PC-3 (cell line): ENCODE measurements around the gene HIGD1C. TPM values are rescaled to one million over a fixed set of nuclear protein-coding genes. Genes with fewer than 3 reads are reported as not detected.

Experiments
- ATAC-seq: fragments of 200-7000 bp; cut with Tn5 transposase; 2 replicates; pipeline ENCODE4 v1.9.1; 2020; ENCODE audit warnings: mild to moderate bottlenecking, moderate library complexity
- BruUV-seq: library from RNA; stranded (reverse); fragments of 400-500 nt; replicated peaks from 2 replicates; lab custom pipeline; 2021; lab: Mats Ljungman, UMichigan
- CTCF ChIA-PET: fragments of 300-600 bp; sonication (Branson Sonifier 250); formaldehyde crosslinking; loops from one replicate; lab custom pipeline; 2022; ENCODE audit warnings: antibody characterized with exemption; lab: Charles Lee
- POLR2A ChIA-PET: fragments of 300-600 bp; sonication (Branson Sonifier 250); formaldehyde crosslinking; loops from one replicate; lab custom pipeline; 2022; ENCODE audit warnings: antibody characterized with exemption; ENCODE audit not compliant: unreplicated experiment; lab: Charles Lee
- DNase-seq: peaks from one replicate; pipeline ENCODE4 v3.0.0-alpha.2; 2015
- H2AFZ ChIP-seq: fragments of 300-600 bp; sonication (generic); 2 replicates; pipeline ENCODE4 v1.6.0; 2016; ENCODE audit warnings: antibody characterized with exemption, low read length
- H3F3A ChIP-seq: fragments of 300-600 bp; sonication (generic); one replicate; pipeline ENCODE4 v1.6.0; 2017; ENCODE audit warnings: antibody characterized with exemption, low read length, control low read depth, mild to moderate bottlenecking; ENCODE audit not compliant: unreplicated experiment
- H3K27ac ChIP-seq: fragments of 300-600 bp; sonication (generic); 2 replicates; pipeline ENCODE4 v1.5.1; 2016; ENCODE audit warnings: mild to moderate bottlenecking, low read length
- H3K27me3 ChIP-seq: fragments of 300-600 bp; sonication (generic); 2 replicates; pipeline ENCODE4 v1.6.1; 2016; ENCODE audit warnings: low read length, mixed read lengths
- H3K36me3 ChIP-seq: fragments of 300-600 bp; sonication (generic); 2 replicates; pipeline ENCODE4 v1.6.1; 2016; ENCODE audit warnings: low read depth, mixed run types, low read length, mixed read lengths
- H3K4me1 ChIP-seq: fragments of 300-600 bp; sonication (generic); 2 replicates; pipeline ENCODE4 v1.5.1; 2016; ENCODE audit warnings: low read length; ENCODE audit not compliant: insufficient read depth
- H3K4me2 ChIP-seq: fragments of 300-600 bp; sonication (generic); 2 replicates; pipeline ENCODE4 v1.6.0; 2016; ENCODE audit warnings: low read length
- H3K4me3 ChIP-seq: fragments of 300-600 bp; sonication (generic); 2 replicates; pipeline ENCODE4 v1.5.1; 2016; ENCODE audit warnings: mild to moderate bottlenecking, low read length, mixed read lengths
- H3K79me2 ChIP-seq: fragments of 300-600 bp; sonication (generic); 2 replicates; pipeline ENCODE4 v1.6.1; 2017; ENCODE audit warnings: low read length, mixed read lengths
- H3K9ac ChIP-seq: fragments of 300-600 bp; sonication (generic); 2 replicates; pipeline ENCODE4 v1.6.0; 2016; ENCODE audit warnings: mild to moderate bottlenecking, low read length
- H3K9me2 ChIP-seq: fragments of 300-600 bp; sonication (generic); replicated peaks from 2 replicates; pipeline ENCODE4 v1.6.1; 2016; ENCODE audit warnings: mixed run types, low read length, mixed read lengths
- H3K9me3 ChIP-seq: fragments of 300-600 bp; sonication (generic); 2 replicates; pipeline ENCODE4 v1.6.1; 2016; ENCODE audit warnings: low read length, mixed read lengths
- H4K20me1 ChIP-seq: fragments of 300-600 bp; sonication (generic); 2 replicates; pipeline ENCODE4 v1.6.1; 2016; ENCODE audit warnings: low read length, mixed read lengths
- CTCF ChIP-seq: fragments of 300-600 bp; sonication (generic); conservative IDR thresholded peaks from 2 replicates; pipeline ENCODE4 v1.5.1; 2017; ENCODE audit warnings: antibody characterized with exemption, low read depth, mild to moderate bottlenecking, low read length
- EZH2 ChIP-seq: fragments of 300-600 bp; sonication (generic); IDR thresholded peaks from one replicate; pipeline ENCODE4 v1.6.1; 2017; ENCODE audit warnings: antibody characterized with exemption, mild to moderate bottlenecking, low read length; ENCODE audit not compliant: unreplicated experiment
- EZH2phosphoT487 ChIP-seq: fragments of 300-600 bp; sonication (generic); IDR thresholded peaks from 2 replicates; pipeline ENCODE4 v1.6.1; 2018; ENCODE audit warnings: mild to moderate bottlenecking, antibody characterized with exemption, low read length, borderline replicate concordance
- intact Hi-C: fragments of 100-400 bp; cut with micrococcal nuclease; formaldehyde crosslinking; loops from 2 replicates; pipeline ENCODE4 v1.9.0; 2023
- total RNA-seq: library from RNA; depleted of rRNA; stranded (reverse); fragments of >200 nt; gene quantifications from 2 replicates; pipeline ENCODE4 v1.2.3, GENCODE V29; 2014

The HIGD1C gene
- total RNA-seq, 1 experiment from 2014 or later = not detected

- H3K9ac ChIP-seq = no peak overlapping the region
Observed at GRCh38 chr12:50985322-50985721, 33.0 kb downstream of the HIGD1C start.

GRCh38 chr12:50986966-50987737 lies 34.8 kb downstream of the HIGD1C start:
- intact Hi-C loops = loop anchor here (1.0 kb wide), 2 partner anchors 162 to 222 kb away; no protein-coding TSS in a partner anchor
- TF ChIP-seq EZH2phosphoT487 (no peak), CTCF (peak; percentile 74), EZH2 (no peak)
- H3K27ac ChIP-seq = no peak overlapping the region
- H3K9me2 ChIP-seq = no peaks in the 10 kb centered on the region
- no TSS peak for BruUV-seq
- no peak overlapping the region for H3K4me2 ChIP-seq
- peak; percentile 89 for ATAC-seq
- CTCF ChIA-PET = interaction anchor here (0.6 to 1.7 kb wide), 6 partner anchors 10 to 354 kb away, joined by 3 to 56 read pairs (median 7); partner anchors contain the start of gene ATF1
- H3K9me3 ChIP-seq = no peaks in the 10 kb centered on the region
- H3K4me3 ChIP-seq = no peak overlapping the region
- H2AFZ ChIP-seq = no peak overlapping the region
- DNase-seq = peak; percentile 64
- H3F3A ChIP-seq = no peaks in the 10 kb centered on the region
- POLR2A ChIA-PET = interaction anchor here (0.5 kb wide), 1 partner anchor 385 kb away, joined by 3 read pairs; no protein-coding TSS in a partner anchor
- no peaks in the 10 kb centered on the region for H4K20me1 ChIP-seq
- no peaks in the 10 kb centered on the region for H3K27me3 ChIP-seq
- no peaks in the 10 kb centered on the region for H3K79me2 ChIP-seq
- peaks cover 29% of the 10 kb centered on the region; the same call in 1 of the 2 replicates for H3K36me3 ChIP-seq
- no peak overlapping the region for H3K9ac ChIP-seq
- H3K4me1 ChIP-seq = peaks cover 4% of the 10 kb centered on the region; the same call in 1 of the 2 replicates

More at GRCh38 chr12:50985322-50985721, 33.0 kb downstream of the HIGD1C start:
- ATAC-seq = no peak
- Histone ChIP-seq H3K27ac (no peak overlapping the region), H3K27me3 (no peaks in the 10 kb centered on the region), H2AFZ (no peak overlapping the region), H3K9me2 (no peaks in the 10 kb centered on the region), H3K36me3 (peaks cover 11% of the 10 kb centered on the region; the same call in 1 of the 2 replicates), H3K4me3 (no peak overlapping the region), H3F3A (no peaks in the 10 kb centered on the region), H3K9me3 (no peaks in the 10 kb centered on the region), H3K79me2 (no peaks in the 10 kb centered on the region), H3K4me1 (peaks cover 4% of the 10 kb centered on the region; the same call in 1 of the 2 replicates), H4K20me1 (no peaks in the 10 kb centered on the region), H3K4me2 (no peak overlapping the region)
- ChIA-PET CTCF (interaction anchor here (0.8 kb wide), 1 partner anchor 160 kb away, joined by 14 read pairs; no protein-coding TSS in a partner anchor), POLR2A (no interaction called here)
- intact Hi-C loops = no loop called here
- no TSS peak for BruUV-seq
- TF ChIP-seq CTCF = no peak
- TF ChIP-seq EZH2phosphoT487 = no peak
- no peak for TF ChIP-seq EZH2
- peak; percentile 19 for DNase-seq
